ENCODE measurements around the gene TNPO2. TPM values are rescaled to one million over a fixed set of nuclear protein-coding genes. Genes with fewer than 3 reads are reported as not detected.
A peak's percentile ranks its signal among the peaks of the same experiment; 100 is the strongest.
"Not testable (repeated sequence)": the region's sequence is repeated elsewhere in the genome, so short reads cannot be mapped to it uniquely, and the experiment has no call there.

TNPO2 gene
- polyA plus RNA-seq, 3 donors = 0.28 to 45.2 (median 0.52) TPM

DNA sequence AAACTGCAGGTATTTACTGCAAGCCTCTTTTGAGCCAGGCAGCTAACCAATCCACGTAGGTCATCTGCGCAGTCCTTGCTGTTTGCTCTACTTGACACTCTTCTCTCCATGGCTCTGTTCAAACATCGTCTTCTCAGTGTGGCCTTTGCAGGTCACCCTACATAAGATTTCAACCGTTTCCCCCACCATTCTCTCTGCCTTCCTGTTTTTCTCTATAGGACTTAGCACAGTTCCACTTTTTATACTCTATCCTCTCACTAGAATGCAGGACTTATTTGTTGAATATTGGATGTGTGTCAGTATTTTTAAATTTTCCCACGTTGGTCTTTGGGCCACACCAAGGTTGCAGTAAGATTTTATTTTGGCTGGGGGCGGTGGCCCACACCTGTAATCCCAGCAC lies 25.6 kb downstream of the TNPO2 start:
- Histone ChIP-seq H3K79me2 (ENCODE audit: insufficient read depth, low read length) (no peaks in the 10 kb centered on the region), H3K27ac (ENCODE audit: low read depth in 1 of 2, low read length in 2 of 2) (peak overlapping the region in 1 of 2 donors; percentile 58), H3K27me3 (ENCODE audit: control insufficient read depth in 2 of 2, insufficient read depth in 2 of 2, low read length in 2 of 2) (no peaks in the 10 kb centered on the region), H3K36me3 (replicated peaks in 1 of 2; ENCODE audit: control insufficient read depth in 1 of 2, insufficient read depth in 2 of 2, low read length in 2 of 2) (peaks cover 23 to 35% of the 10 kb centered on the region in 2 donors), H2AFZ (ENCODE audit: insufficient read depth, low read depth, low read length, poor library complexity, severe bottlenecking) (no peak overlapping the region), H3K4me2 (replicated peaks; ENCODE audit: extremely low read depth, low read length, poor library complexity, severe bottlenecking) (no peak overlapping the region), H3K9me3 (replicated peaks in 1 of 2; ENCODE audit: control insufficient read depth in 1 of 2, insufficient read depth in 1 of 2, low read length in 2 of 2) (no peaks in the 10 kb centered on the region), H3K9ac (ENCODE audit: insufficient read depth, low read length, poor library complexity, severe bottlenecking) (no peak overlapping the region), H3K4me1 (ENCODE audit: control insufficient read depth in 1 of 2, insufficient read depth in 2 of 2, low read length in 2 of 2) (peaks cover 29 to 32% of the 10 kb centered on the region in 2 donors), H3K4me3 (replicated peaks in 1 of 3; ENCODE audit: low read depth in 2 of 3, low read length in 3 of 3) (no peak overlapping the region), H4K20me1 (ENCODE audit: insufficient read depth, low read length) (no peaks in the 10 kb centered on the region)
- no peak overlapping the region for H3K4me3 Mint-ChIP-seq
- H3K4me1 Mint-ChIP-seq = peaks cover 17% of the 10 kb centered on the region
- TF ChIP-seq, protein P1, sequence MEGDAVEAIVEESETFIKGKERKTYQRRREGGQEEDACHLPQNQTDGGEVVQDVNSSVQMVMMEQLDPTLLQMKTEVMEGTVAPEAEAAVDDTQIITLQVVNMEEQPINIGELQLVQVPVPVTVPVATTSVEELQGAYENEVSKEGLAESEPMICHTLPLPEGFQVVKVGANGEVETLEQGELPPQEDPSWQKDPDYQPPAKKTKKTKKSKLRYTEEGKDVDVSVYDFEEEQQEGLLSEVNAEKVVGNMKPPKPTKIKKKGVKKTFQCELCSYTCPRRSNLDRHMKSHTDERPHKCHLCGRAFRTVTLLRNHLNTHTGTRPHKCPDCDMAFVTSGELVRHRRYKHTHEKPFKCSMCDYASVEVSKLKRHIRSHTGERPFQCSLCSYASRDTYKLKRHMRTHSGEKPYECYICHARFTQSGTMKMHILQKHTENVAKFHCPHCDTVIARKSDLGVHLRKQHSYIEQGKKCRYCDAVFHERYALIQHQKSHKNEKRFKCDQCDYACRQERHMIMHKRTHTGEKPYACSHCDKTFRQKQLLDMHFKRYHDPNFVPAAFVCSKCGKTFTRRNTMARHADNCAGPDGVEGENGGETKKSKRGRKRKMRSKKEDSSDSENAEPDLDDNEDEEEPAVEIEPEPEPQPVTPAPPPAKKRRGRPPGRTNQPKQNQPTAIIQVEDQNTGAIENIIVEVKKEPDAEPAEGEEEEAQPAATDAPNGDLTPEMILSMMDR (IDR thresholded peaks at IDR 0.05) = no peak
- H3K27me3 Mint-ChIP-seq (ENCODE audit: low read depth in 3 of 3) = peaks cover 0 to 2% (median 1%) of the 10 kb centered on the region in 3 donors
- no peak for DNase-seq
- H3K9me3 Mint-ChIP-seq = no peaks in the 10 kb centered on the region
- H3K36me3 Mint-ChIP-seq = peaks cover 25 to 39% of the 10 kb centered on the region in 2 donors
- intact Hi-C loops (cut with micrococcal nuclease) = no loop called here
- peak overlapping the region in 5 of 7 donors; percentile 17 to 97 (median 62) for H3K27ac Mint-ChIP-seq
- 62% methylated on average over 3 of the region's 6 CpGs for WGBS (ENCODE audit: insufficient coverage)

DNA sequence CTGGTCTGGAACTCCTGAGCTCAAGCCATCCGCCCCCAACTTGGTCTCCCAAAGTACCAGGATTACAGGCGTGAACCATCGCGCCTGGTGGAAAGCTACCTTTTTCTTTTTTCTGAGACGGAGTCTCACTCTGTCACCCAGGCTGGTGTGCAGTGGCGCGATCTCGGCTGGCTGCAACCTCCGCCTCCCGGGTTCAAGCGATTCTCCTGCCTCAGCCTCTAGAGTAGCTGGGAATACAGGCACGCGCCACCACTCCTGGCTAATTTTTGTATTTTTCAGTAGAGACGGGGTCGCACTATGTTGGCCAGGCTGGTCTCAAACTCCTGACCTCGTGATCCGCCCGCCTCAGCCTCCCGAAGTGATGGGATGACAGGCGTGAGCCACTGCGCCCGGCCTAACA lies 26.3 kb downstream of the TNPO2 start:
- H3K9me3 ChIP-seq (replicated peaks in 1 of 2; ENCODE audit: control insufficient read depth in 1 of 2, insufficient read depth in 1 of 2, low read length in 2 of 2); DNase-seq; intact Hi-C loops (cut with micrococcal nuclease); H3K27me3 ChIP-seq (ENCODE audit: control insufficient read depth in 2 of 2, insufficient read depth in 2 of 2, low read length in 2 of 2); H3K27me3 Mint-ChIP-seq (ENCODE audit: low read depth in 3 of 3); H4K20me1 ChIP-seq (ENCODE audit: insufficient read depth, low read length); H3K9me3 Mint-ChIP-seq; H3K79me2 ChIP-seq (ENCODE audit: insufficient read depth, low read length): not testable (repeated sequence)
- Histone ChIP-seq H2AFZ (ENCODE audit: insufficient read depth, low read depth, low read length, poor library complexity, severe bottlenecking) (peak overlapping the region; percentile 97), H3K9ac (ENCODE audit: insufficient read depth, low read length, poor library complexity, severe bottlenecking) (peak overlapping the region; percentile 68), H3K4me1 (ENCODE audit: control insufficient read depth in 1 of 2, insufficient read depth in 2 of 2, low read length in 2 of 2) (peaks cover 29 to 32% of the 10 kb centered on the region in 2 donors), H3K27ac (ENCODE audit: low read depth in 1 of 2, low read length in 2 of 2) (peak overlapping the region; percentile 90 to 95), H3K36me3 (replicated peaks in 1 of 2; ENCODE audit: control insufficient read depth in 1 of 2, insufficient read depth in 2 of 2, low read length in 2 of 2) (peaks cover 16 to 28% of the 10 kb centered on the region in 2 donors), H3K4me3 (replicated peaks in 1 of 3; ENCODE audit: low read depth in 2 of 3, low read length in 3 of 3) (peak overlapping the region in 1 of 3 experiments; percentile 95), H3K4me2 (replicated peaks; ENCODE audit: extremely low read depth, low read length, poor library complexity, severe bottlenecking) (peak overlapping the region; percentile 99)
- WGBS (ENCODE audit: insufficient coverage) = 98% methylated on average over 16 of the region's 22 CpGs
- Mint-ChIP-seq H3K36me3 (peaks cover 19 to 32% of the 10 kb centered on the region in 2 donors), H3K4me3 (peak overlapping the region in 1 of 2 donors; percentile 82), H3K4me1 (peaks cover 17% of the 10 kb centered on the region), H3K27ac (peak overlapping the region; percentile 92 to 98 (median 96))
